NCI-H69 (cell line): ENCODE results near the gene PRRT1B.
"Not testable (repeated sequence)": the region's sequence is repeated elsewhere in the genome, so short reads cannot be mapped to it uniquely, and the experiment has no call there.

Source experiments
- DNase-seq: peaks from one replicate; lab custom pipeline; 2025; lab: John Stamatoyannopoulos, UW

The PRRT1B gene

DNA sequence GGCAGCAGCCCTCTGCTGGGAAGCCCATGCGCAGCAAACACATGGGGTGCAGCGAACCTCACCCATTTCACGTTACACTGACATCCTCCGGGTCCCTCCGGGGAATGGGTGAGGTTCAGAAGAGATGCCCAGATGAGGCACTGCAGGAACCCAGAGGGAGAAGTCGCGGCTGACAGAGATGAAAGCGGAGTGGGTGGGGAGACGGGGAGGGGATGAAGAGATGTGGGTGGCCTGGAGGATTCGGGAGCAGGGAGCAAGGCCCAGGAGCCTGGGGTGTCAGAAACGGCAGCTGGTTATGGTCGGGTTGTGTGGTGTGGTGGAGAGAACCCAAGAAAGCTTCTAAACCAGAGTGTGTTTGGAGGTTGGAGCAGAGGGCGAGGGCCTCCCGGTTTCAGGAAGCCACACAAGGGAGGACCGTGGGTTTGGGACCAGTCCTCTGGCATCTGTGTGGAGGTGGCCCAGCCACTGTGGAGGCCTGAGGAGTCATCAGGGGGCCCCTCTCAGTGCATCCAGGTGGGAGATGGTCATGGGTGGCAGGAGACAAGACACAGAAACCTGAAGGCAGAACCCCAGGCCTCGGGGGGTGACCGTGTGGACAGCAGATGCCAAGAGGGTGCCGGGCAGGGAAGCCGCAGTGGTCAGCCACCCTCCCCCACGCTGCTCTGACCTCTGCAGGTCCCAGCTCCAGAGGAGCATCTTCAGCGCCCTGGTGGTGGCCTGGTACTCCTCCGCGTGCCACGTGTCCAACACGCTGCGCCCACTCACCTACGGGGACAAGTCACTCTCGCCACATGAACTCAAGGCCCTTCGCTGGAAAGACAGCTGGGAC is 22.9 kb upstream of the PRRT1B start:
- DNase-seq = no peak

DNA sequence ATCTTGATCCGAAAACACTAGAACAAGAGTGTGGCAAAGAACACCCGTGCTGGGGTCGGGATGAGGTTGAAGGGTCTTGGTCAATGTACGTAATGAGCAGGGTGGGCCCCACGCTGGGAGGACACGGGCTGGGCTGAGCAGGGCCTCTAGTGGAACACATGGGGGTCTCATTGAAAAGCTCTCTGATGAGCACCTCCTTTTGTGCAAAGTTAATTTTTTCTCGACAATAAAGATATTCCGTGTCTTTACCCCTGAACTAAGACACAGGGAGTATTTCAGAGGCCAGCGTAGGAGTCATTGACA is 22.3 kb upstream of the PRRT1B start:
- DNase-seq = no peak

DNA sequence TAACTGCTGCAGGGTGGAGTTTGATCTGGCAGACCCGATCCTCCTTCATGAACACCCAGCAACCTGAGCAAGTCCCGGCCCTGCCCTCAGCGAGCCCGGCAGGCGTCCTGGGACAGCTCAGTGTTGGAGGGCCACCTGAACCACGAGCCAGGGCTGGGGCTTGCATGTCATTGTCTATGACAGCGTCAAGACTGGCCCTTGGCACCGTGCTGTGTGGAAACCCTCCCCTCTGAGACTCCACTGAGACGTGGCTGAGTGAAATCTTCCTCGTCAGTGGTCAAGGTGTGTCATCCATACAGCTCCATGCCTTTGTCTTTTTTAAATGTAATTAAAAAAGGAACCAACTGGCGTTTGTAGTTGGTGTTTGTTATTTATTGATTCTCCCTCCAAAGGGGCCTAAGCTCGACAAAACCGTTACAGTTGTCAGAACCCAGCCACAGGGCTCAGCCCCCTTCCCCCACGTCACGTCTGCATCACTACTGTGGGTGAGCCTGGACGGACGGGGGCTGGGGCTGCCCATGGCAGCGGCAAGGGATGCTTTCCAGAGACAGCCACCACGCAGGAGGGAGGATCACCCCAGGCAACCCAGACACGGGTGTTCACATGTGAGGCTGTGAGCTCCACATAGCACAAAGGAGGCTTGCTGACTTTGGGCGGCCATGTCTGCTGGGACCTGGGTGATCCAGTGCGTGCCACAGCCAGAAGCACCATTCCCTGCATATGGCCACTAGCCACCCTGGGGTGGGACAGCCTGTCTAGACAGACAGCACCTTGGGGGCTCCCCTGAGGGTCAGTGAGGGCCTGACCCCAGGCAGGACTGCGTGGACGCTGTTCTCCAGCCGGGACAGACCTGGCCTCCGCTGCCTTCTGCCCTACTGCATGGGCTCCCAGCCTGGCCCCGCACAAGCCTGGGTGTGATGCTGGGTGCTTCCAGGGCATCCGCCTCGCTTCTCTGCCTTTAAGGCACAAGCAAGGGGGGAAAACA is 21.6 kb upstream of the PRRT1B start:
- DNase-seq = no peak

DNA sequence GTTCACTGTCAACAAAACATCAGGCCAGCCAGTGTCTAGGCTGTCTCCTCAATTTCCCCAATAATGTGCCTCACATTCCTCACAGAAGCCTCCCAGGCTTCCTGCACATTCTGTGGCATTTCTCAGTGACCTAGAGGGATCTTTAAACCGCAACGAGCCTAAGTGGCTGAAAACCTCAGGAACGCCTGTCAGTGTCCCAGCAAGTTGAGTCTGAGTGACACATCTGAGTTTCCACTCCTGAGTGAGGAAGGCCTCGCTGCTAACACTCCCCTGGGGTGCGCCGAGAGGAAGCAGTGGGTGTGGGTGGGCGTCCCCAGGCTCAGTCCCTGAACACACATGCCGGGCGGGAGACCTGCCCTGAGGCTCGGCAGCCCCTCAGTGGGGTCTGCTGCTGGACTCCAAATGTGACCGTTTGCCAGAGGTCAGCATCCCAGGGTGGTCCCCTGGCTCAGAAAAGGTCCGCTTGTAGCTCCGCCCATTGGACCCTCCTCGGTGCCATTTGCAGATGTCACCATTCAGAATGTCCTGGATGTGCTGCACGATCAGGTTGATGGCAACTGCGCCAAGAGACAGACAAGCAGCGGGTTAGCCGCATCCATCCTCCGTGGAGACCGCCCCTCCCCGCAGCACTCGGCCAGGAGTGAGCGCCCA is 20.5 kb upstream of the PRRT1B start:
- no peak for DNase-seq

DNA sequence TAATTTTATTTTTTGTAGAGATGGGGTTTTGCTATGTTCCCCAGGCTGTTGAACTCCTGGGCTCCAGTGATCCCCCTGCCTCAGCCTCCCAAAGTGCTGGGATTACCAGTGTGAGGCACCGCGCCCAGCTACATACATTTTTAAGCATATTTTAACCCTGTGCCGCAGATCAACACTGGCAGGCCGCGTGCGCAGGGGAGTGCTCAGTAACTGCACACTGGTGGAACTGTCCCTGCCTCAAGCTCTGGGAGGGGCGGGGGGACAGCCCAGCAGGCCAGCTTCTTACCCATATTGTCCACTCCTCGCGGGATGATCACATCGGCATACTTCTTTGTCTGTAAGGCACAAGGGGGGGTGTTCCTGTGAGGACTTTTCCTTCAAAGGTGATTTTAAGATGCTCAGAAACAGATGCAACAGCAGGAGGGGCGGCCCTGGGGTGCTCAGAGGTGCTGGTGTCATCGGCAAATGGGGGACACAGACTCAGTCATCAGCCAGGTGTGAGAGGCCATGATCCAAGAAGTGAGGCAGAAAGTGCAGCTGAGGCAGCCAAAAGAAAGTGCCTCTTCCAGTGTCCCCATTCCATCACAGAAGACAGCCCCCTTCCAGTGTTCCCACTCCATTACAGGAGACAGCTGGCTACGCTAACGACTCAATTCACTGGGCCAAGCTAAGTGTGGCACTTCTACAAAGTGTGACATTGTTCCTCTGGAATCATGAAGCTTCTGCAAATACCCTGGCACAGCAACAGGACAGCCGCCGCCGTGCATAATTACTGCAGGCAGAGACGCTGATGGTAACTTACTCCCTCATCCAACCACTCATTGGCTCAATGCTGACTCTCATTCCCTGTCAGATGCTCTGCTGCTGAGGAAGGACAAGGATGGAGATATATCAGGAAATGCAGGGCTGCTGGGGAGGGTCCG is 19.4 kb upstream of the PRRT1B start:
- DNase-seq = no peak

DNA sequence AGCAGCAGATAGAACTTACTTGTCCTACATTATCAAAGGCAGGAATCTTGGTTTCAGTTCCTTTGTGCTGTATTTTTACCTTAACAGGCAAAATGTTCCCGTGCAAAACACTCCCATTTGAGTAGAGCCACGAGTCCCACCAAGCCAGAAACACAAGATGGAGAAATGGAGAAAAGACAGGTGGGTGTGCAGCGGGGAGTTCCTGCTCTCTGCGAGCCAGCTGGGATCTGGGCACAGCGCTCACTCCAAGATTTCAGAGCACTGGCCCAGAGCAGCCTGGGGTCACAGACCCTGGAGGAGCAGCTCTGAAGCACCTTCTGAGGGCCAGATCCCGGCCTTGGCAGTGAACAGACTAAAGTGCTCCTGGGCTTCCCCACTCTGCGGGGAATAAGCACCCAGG is 17.1 kb upstream of the PRRT1B start:
- DNase-seq = no peak

DNA sequence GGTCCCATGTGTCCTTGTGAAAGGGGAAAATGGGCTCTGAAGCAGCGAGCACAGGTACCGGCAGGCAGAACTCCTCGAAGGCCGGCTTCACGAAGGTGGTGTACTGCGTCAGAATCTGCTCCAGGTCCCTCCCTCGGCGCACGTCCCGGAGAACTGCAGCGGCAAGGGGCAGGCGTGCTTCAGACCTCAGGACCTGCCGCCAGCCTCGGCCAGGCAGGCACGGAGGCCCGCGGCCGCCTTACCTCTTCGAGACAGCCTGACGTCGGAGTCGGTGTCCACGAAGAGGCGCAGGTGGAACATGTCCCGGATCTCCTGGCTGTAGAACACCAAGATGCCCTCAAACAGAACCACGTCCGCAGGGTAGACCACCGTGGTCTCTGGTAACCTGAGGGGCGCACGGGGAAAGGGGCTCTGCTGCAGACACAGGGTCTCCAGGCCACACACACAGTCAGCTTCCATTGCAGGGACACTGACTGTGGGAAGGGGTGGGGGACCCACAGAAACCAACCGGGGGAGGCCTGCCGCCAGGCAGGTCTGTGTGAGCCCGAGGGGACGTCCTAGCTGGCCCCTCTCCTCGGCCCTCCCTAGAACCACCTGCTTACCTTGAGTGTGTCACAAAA is 16.3 kb upstream of the PRRT1B start:
- DNase-seq = no peak

DNA sequence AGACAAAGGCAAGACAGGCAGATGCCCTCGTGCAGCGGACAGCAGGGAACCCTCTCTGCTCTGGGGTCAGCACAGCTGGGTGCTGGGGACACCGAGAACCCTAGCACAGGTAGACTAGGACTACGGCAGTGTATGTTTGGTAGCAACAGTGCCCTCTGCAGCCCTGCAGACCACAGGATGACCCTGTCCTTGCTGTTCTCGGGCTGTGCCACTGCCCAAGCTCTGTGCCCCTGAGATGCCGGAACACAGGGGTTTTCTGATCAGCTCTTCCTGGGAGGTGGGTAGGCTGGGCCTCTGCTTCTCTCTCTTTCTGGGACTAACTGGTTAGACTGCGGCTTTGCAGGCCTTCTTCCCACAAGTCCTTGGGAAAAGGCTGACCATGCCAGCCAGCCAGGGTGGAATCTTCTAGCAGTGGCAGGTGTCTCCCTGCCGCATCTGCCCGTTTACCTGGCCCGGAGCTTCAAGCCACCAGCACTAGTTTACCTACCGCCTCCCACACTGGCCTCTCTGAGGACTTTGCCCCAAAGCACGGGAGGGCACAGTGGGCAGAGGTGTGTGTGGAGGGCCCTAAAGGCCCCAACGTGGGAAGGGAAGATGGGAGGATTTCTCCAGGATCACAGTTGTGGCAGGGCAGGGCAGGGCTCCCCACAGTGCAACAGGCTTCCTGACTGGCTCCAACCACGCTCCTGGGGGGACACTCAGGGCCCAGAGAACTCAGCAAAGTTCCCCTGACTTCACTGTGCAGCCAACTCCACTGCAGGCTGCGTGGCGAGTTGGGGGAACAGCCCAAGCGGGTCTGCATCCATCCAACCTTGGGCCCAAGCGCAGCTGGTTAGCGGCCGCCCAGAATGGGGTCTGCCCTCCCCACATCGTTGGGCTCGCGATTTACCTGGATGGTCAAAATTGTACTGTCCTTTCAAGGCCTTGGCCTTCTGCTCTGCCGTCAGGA is 15.5 kb upstream of the PRRT1B start:
- no peak for DNase-seq

GRCh38 chr9:131530546-131530919 is 14.8 kb upstream of the PRRT1B start:
- DNase-seq = peak; percentile 68

DNA sequence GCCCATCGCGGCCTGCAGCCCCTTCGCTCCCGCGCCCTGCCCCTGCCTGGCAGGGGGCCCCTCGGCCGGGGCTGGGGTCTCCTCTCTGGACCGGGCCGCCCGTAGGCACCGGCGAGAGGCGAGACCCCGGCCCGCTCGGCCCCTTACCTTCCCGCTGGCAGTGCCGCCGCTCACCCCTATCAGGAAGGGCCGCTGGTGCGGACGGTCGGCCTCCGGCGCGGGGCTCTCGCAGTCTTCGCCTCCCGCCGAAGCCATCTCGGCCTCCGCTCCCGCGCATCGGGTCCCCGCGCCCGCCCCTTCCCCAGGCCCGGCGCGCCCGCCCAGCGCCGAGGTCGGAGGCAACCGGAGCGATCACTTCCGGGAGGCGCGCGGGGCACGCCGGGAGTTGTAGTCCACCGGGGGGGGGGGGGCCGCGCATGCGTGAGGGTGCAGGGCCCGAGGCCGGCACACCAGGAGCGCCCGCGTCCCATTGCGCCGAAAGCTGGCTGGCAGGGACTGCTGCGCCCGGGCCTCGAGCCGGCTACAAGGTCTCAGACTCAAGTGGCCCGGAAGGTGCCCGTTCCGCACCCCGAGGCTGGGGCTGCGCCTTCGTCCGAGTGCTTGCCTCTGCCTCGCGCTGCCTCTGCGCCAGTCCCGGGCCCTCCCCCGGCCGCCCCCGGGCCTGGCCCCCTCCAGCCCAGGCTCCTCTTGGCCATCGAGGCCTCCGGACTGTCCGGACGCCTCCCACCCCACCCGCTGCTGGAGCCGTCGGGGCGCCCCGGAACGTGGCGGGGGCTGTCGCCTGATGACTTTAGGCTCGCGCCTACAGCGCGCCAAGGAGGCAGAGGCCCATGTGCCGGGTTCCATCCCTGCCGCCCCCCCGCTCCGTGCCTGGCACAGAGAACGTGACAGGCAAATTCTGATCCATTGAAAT is 14.1 kb upstream of the PRRT1B start, which contains the start of gene UCK1:
TSS of gene UCK1 (minus strand) at position 344 of the 913 bp plus-strand sequence. CDS start at position 255, 89 bp downstream.
- peak; percentile 96 for DNase-seq

DNA sequence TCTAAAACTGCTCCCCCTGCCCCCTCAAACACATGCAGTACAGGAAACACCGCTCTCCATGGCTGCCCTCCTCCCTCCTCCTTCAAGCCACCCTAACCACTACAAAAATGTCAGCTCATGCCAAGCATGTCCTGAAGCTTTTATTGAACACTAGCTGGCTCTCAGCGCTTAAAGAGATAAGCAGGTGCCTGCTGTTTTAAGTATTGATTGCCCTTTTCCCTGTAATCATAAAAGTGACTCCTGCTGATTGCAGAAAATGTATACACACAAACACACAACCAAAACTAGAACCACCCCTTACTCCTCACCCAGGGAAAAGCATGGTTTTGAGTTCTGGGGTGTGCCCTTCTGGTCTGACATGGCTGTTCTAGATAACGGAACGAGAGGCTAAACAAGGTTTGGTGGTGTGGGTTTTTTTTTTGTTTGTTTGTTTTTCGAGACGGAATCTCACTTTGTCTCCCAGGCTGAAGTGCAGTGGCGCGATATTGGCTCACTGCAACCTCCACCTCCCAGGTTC is 10.5 kb upstream of the PRRT1B start:
- DNase-seq = peak; percentile 17

DNA sequence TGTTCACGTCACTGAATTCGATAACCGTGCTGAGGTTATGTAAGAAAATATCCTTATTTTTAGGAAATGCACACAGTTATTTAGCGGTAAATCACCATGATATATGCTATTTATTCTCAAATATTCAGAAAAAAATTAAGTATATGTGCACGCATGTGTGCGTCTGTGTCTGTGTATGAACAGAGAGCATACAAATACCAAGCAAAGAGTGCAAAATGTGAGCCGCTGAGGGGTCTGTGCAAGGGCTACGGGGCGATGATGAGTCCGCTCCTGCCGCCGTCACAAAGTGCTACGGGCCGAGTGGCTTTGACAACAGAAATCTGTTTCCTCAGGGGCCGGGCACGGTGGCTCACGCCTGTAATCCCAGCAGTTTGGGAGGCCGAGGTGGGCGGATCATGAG is 7.4 kb upstream of the PRRT1B start:
- DNase-seq = no peak

DNA sequence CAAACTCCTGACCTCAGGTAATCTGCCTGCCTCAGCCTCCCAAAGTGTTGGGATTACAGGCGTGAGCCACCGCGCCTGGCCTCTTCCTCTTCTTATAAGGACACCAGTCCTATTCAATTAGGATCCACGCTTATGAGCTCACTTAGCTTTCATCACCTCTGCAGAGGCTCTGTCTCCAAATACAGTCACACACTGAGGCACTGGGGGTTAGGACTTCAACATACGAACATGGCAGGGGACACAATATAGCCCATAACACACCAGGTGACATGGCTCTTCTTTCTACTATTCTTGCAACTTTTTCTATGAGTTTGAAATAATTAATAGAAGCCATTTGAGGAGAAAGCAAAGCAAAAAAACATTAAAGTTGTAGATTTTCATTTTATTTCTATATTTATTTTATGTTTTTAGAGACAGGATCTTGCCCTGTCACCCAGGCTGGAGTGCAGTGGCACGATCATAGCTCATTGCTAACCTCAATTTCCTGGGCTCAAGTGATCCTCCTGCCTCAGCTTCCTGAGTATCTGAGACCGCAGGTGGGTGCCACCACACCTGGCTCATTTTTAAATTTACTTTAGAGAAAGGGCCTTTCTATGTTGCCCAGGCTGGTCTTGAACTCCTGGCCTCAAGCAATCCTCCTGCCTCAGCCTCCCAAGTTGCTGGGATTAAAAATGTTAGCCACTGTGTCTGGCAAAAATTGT is 6.0 kb upstream of the PRRT1B start:
- no peak for DNase-seq

DNA sequence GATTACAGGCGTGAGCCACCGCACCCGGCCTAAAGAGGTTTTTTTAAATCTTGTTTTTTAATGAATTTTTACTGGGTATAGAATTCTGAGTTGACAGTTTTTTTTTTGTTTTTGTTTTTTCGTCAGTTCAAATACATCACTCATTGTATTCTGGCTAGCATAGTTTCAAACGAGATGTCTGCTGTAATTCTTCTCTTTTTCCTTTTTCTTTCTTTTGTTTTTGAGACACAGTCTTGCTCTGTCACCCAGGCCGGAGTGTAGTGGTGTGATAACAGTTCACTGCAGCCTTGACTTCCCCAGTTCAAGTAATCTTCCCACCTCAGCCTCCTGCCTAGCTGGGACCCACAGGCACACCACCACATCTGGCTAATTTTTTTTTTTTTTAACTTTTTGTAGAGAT is 2.2 kb upstream of the PRRT1B start:
- no peak for DNase-seq

- DNase-seq = peak; percentile 34
Observed at GRCh38 chr9:131545786-131546335, 538 bp downstream of the PRRT1B start.

DNA sequence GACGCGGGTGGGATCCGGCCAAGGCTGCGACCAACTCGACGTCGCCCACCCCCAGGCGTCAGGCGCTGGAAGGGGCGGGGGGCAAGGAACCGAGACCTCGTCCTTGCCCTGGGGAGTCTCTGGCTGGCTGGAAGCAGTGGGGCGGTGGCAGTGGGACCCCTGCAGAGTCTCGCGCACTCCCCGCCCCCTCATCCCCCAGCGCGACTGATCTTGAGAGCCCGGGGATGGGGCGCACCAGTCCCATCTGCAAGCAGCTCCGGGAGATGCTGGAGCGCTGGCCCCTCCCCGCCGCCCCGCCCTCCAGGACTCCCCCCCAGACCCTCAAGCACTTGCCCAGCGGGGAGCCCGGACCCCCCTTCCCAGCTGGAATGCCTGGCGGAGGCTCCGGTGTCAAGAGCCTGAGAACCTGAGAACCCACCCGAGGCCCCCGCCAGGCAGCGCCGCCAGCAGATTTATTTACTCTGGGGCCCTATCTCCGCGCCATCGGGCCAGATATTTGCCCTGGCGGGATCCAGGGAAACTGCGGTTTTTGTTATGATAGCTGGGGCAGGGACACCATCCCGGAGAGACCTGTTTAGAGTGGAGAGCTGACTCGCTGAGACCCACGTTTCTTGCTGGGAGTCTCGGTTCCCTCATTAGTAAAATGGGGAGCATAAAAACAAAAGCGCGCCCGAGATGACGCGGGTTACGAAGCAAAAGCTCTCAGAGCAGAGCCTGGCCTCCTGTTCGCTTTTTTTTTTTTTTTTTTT is 1.2 kb downstream of the PRRT1B start:
- DNase-seq = peak; percentile 74

GRCh38 chr9:131549186-131549585 is 3.9 kb downstream of the PRRT1B start:
- DNase-seq = not testable (repeated sequence)
